Stomach (tissue), 9 donors: ENCODE data around the gene TUBAL3. TPM values are rescaled to one million over a fixed set of nuclear protein-coding genes. Genes with fewer than 3 reads are reported as not detected.

ENCODE experiments used
- DNase-seq, 2 donors: peaks; one replicate each; pipeline versions ENCODE4 v3.0.0 to v3.0.0-alpha.2; 2013 to 2019
- H3K27ac ChIP-seq, 5 donors: fragments of 200-600 bp in 4 of 5; sonication (generic) in 4 of 5; one replicate each; pipeline ENCODE4 v1.5.1; 2013 to 2019; ENCODE audit warnings: mild to moderate bottlenecking in 1 of 5, moderate library complexity in 1 of 5
- H3K27me3 ChIP-seq, 3 donors: fragments of 200-600 bp; sonication (generic); one replicate each; pipeline ENCODE4 v1.5.1; 2017 to 2019; ENCODE audit warnings: mixed run types in 1 of 3
- H3K36me3 ChIP-seq, 4 donors: fragments of 200-600 bp; sonication (generic); 1 replicate in 3 of 4; 2 replicates in 1 of 4; pipeline ENCODE4 v1.5.1; 2016 to 2019
- H3K4me1 ChIP-seq, 4 donors: fragments of 200-600 bp; sonication (generic); one replicate each; pipeline ENCODE4 v1.5.1; 2016 to 2019
- H3K4me3 ChIP-seq, 4 donors: fragments of 200-600 bp; sonication (generic) in 3 of 4; one replicate each; pipeline ENCODE4 v1.5.1; 2016 to 2019; ENCODE audit warnings: mild to moderate bottlenecking in 1 of 4
- H3K9me3 ChIP-seq, 4 donors: fragments of 200-600 bp; sonication (generic); one replicate each; pipeline ENCODE4 v1.5.1; 2016 to 2019
- CTCF ChIP-seq, 7 experiments: fragments of 450-650 bp in 4 of 7; fragments of 200-600 bp in 3 of 7; sonication (generic) in 3 of 7; IDR thresholded peaks; one replicate each; pipeline ENCODE4 v1.5.1; 2016 to 2019; ENCODE audit warnings: antibody characterized with exemption in 7 of 7, control low read depth in 2 of 7, mild to moderate bottlenecking in 1 of 7
- EP300 ChIP-seq: sonication (generic); formaldehyde crosslinking; IDR thresholded peaks from one replicate; pipeline ENCODE4 v1.6.1; 2017; ENCODE audit warnings: antibody characterized with exemption
- POLR2A ChIP-seq, 4 donors: fragments of 450-650 bp; IDR thresholded peaks; one replicate each; pipeline ENCODE4 v1.6.1; 2016; ENCODE audit warnings: antibody characterized with exemption in 4 of 4, control low read depth in 2 of 4, mild to moderate bottlenecking in 1 of 4, moderate library complexity in 1 of 4
- POLR2AphosphoS5 ChIP-seq, 3 donors: sonication (generic); formaldehyde crosslinking; IDR thresholded peaks; one replicate each; pipeline ENCODE4 v1.6.1; 2016; ENCODE audit warnings: antibody characterized with exemption in 3 of 3
- WGBS, 5 donors: extraction: QIAGEN DNeasy Blood & Tissue Kit in 3 of 5; methylation state at CpG; one replicate each; pipeline versions ENCODE4 v1.1.5 to v1.1.7; 2013 to 2018; 5-methylcytosine and 5-hydroxymethylcytosine counted together
- intact Hi-C: fragments of 100-400 bp; cut with DNase I; formaldehyde crosslinking; loops from one replicate; pipeline ENCODE4 v1.15.1; 2023; ENCODE audit warnings: low total_unique reads
- polyA plus RNA-seq, 3 donors: library from polyadenylated mRNA; stranded (reverse); fragments of 200-250 nt; gene quantifications; one replicate each; pipeline ENCODE4 v1.2.3, GENCODE V29; 2013
- total RNA-seq, 5 donors: library from RNA; depleted of rRNA; stranded (reverse); fragments of >200 nt; gene quantifications; one replicate each; pipeline versions ENCODE4 v1.1.0 to v1.2.3, GENCODE V29; 2014 to 2016
- donor health status: healthy with polysubstance abuse.
- donor health status: Bipolar disorder and iron deficiency.
- donor health status: healthy.

The TUBAL3 gene
- total and polyA plus RNA-seq, 8 donors: 0.13 to 11.3 (median 0.92) TPM; not detected in 4

- intact Hi-C loops: loop anchor here (10.0 kb wide), 1 partner anchor 431 kb away; no protein-coding TSS in a partner anchor
- TF ChIP-seq POLR2AphosphoS5 (IDR thresholded peaks at IDR 0.05): peak in 1 of 3 donors; percentile 7
- TF ChIP-seq CTCF (IDR thresholded peaks at IDR 0.05): peak in 5 of 7 experiments; percentile 42 to 74 (median 65)
- TF ChIP-seq POLR2A (IDR thresholded peaks at IDR 0.05): no peak
- DNase-seq: peak in 1 of 2 donors; percentile 72
These were observed 29.6 kb upstream of the TUBAL3 start for GRCh38 chr10:5434017-5434753.

GRCh38 chr10:5433182-5433581 lies 28.6 kb upstream of the TUBAL3 start:
- Histone ChIP-seq H3K4me3 (no peak overlapping the region), H3K27me3 (no peaks in the 10 kb centered on the region), H3K27ac (peak overlapping the region in 2 of 5 donors; percentile 40 to 41), H3K9me3 (no peaks in the 10 kb centered on the region), H3K4me1 (peaks cover 4 to 50% (median 25%) of the 10 kb centered on the region in 4 donors), H3K36me3 (peaks cover 0 to 15% (median 10%) of the 10 kb centered on the region in 4 donors)
- no peak for TF ChIP-seq POLR2A (IDR thresholded peaks at IDR 0.05)
- no peak for TF ChIP-seq POLR2AphosphoS5 (IDR thresholded peaks at IDR 0.05)
- TF ChIP-seq CTCF (IDR thresholded peaks at IDR 0.05): no peak
- no peak for TF ChIP-seq EP300
- 50 to 62% (median 57%) methylated on average over 1 of the region's 1 CpG for WGBS, 5 donors
- intact Hi-C loops: loop anchor here (10.0 kb wide), 1 partner anchor 432 kb away; no protein-coding TSS in a partner anchor
- DNase-seq: no peak

More at GRCh38 chr10:5434017-5434753, 29.6 kb upstream of the TUBAL3 start:
- H3K9me3 ChIP-seq: no peaks in the 10 kb centered on the region
- peak overlapping the region; percentile 12 to 57 (median 40) for H3K27ac ChIP-seq
- H3K36me3 ChIP-seq: peaks cover 0 to 15% (median 9%) of the 10 kb centered on the region in 4 donors
- WGBS, 5 donors: 35 to 47% (median 37%) methylated on average over 3 of the region's 3 CpGs
- peaks cover 4 to 51% (median 25%) of the 10 kb centered on the region in 4 donors for H3K4me1 ChIP-seq
- no peak overlapping the region for H3K4me3 ChIP-seq
- no peaks in the 10 kb centered on the region for H3K27me3 ChIP-seq

GRCh38 chr10:5428133-5428532 lies 23.5 kb upstream of the TUBAL3 start:
- no peak for DNase-seq
- intact Hi-C loops: no loop called here
- Histone ChIP-seq H3K27ac (peak overlapping the region in 3 of 5 donors; percentile 16 to 61 (median 42)), H3K27me3 (no peaks in the 10 kb centered on the region), H3K9me3 (no peaks in the 10 kb centered on the region), H3K36me3 (peaks cover 0 to 15% (median 10%) of the 10 kb centered on the region in 4 donors), H3K4me3 (no peak overlapping the region), H3K4me1 (peaks cover 0 to 33% (median 13%) of the 10 kb centered on the region in 4 donors)
- 49 to 62% (median 57%) methylated on average over 2 of the region's 2 CpGs for WGBS, 5 donors
- TF ChIP-seq POLR2A (IDR thresholded peaks at IDR 0.05): no peak
- peak in 1 of 3 donors; percentile 49 for TF ChIP-seq POLR2AphosphoS5 (IDR thresholded peaks at IDR 0.05)

GRCh38 chr10:5424751-5425150 lies 20.1 kb upstream of the TUBAL3 start:
- 60 to 64% (median 62%) methylated on average over 4 of the region's 4 CpGs for WGBS, 5 donors
- Histone ChIP-seq H3K4me1 (peaks cover 0 to 28% (median 11%) of the 10 kb centered on the region in 4 donors), H3K4me3 (no peak overlapping the region), H3K9me3 (no peaks in the 10 kb centered on the region), H3K27ac (peak overlapping the region in 2 of 5 donors; percentile 13 to 24), H3K27me3 (no peaks in the 10 kb centered on the region), H3K36me3 (peaks cover 0 to 6% (median 0%) of the 10 kb centered on the region in 4 donors)
- intact Hi-C loops: no loop called here
- DNase-seq: no peak
- TF ChIP-seq CTCF (IDR thresholded peaks at IDR 0.05) (no peak), POLR2AphosphoS5 (IDR thresholded peaks at IDR 0.05) (no peak), POLR2A (IDR thresholded peaks at IDR 0.05) (no peak), EP300 (no peak)
